GM19043 (cell line): Measurements from ENCODE around the gene HCCS.
"Not testable (repeated sequence)": the region's sequence is repeated elsewhere in the genome, so short reads cannot be mapped to it uniquely, and the experiment has no call there.

Experiments used
- ATAC-seq: cut with Tn5 transposase; IDR thresholded peaks from one replicate; pipeline ENCODE4 v1.9.1; 2021; ENCODE audit warnings: low read depth; ENCODE audit not compliant: unreplicated experiment

HCCS gene

GRCh38 chrX:11119313-11119943 lies 8.3 kb downstream of the HCCS start:
- no peak for ATAC-seq

- ATAC-seq = not testable (repeated sequence)
These were observed 12.0 kb downstream of the HCCS start for GRCh38 chrX:11123087-11123486.

GRCh38 chrX:11124112-11124511 lies 13.0 kb downstream of the HCCS start:
- no peak for ATAC-seq

- ATAC-seq = no peak
These were observed 13.9 kb downstream of the HCCS start for GRCh38 chrX:11125060-11125459.

- no peak for ATAC-seq
These were observed 18.5 kb downstream of the HCCS start for GRCh38 chrX:11129534-11130105.

GRCh38 chrX:11130136-11130535 lies 19.0 kb downstream of the HCCS start:
- ATAC-seq = no peak

- no peak for ATAC-seq
These were observed 20.0 kb downstream of the HCCS start for GRCh38 chrX:11131146-11131545.

GRCh38 chrX:11135564-11136185 lies 24.5 kb downstream of the HCCS start:
- ATAC-seq = no peak

- no peak for ATAC-seq
These were observed 26.5 kb downstream of the HCCS start for GRCh38 chrX:11137543-11138139.

GRCh38 chrX:11138498-11139390 lies 27.6 kb downstream of the HCCS start:
- no peak for ATAC-seq

GRCh38 chrX:11143931-11144678 lies 33.0 kb downstream of the HCCS start:
- ATAC-seq = no peak

GRCh38 chrX:11146411-11146810 lies 35.3 kb downstream of the HCCS start:
- no peak for ATAC-seq

GRCh38 chrX:11148401-11148800 lies 37.3 kb downstream of the HCCS start:
- no peak for ATAC-seq

- no peak for ATAC-seq
These were observed 40.8 kb downstream of the HCCS start for GRCh38 chrX:11151799-11152559.

- ATAC-seq = no peak
These were observed 48.0 kb downstream of the HCCS start for GRCh38 chrX:11159149-11159548.

- ATAC-seq = no peak
These were observed 53.3 kb downstream of the HCCS start for GRCh38 chrX:11164433-11164832.

GRCh38 chrX:11171956-11172355 lies 60.8 kb downstream of the HCCS start:
- ATAC-seq = no peak

GRCh38 chrX:11172415-11172814 lies 61.3 kb downstream of the HCCS start:
- ATAC-seq = no peak
